Measurements from ENCODE around the gene DAPK1.

DAPK1 gene

DNA sequence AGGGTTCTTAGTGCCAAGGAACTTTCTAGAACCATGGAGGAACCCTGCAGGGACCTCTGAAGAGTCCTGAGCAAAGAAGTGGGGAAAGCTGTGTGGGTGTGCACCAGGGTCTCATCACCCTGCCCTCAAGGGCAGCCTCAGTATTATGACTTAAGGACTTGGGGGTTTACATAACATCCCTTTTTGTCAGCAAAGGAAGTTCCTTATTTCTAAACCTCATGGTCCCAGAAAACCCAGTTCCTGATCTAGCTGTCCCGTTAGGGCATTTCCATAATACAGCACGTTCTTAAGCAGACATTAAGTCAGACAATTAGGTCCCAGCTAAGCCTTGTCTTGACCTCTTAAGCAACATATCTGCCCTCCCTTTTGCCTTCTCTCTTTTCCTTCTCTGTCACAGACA is 57.3 kb downstream of the DAPK1 start:
- Histone ChIP-seq H3K4me1 (ENCODE audit: low read length) (no peaks in the 10 kb centered on the region), H3K36me3 (replicated peaks; ENCODE audit: low read depth, low read length) (no peaks in the 10 kb centered on the region), H3K27ac (ENCODE audit: low read length) (no peak overlapping the region), H3K4me3 (ENCODE audit: low read length) (no peak overlapping the region), H2AFZ (ENCODE audit: low read depth, low read length) (no peak overlapping the region), H3K79me2 (ENCODE audit: low read length) (no peaks in the 10 kb centered on the region), H3K9ac (ENCODE audit: low read length) (no peak overlapping the region), H3K27me3 (ENCODE audit: low read depth, low read length) (no peaks in the 10 kb centered on the region), H4K20me1 (ENCODE audit: insufficient read depth, low read length) (no peaks in the 10 kb centered on the region), H3K4me2 (ENCODE audit: low read length) (no peak overlapping the region), H3K9me3 (ENCODE audit: insufficient read depth, low read length) (no peaks in the 10 kb centered on the region)
- TF ChIP-seq EZH2phosphoT487 (IDR thresholded peaks at IDR 0.05; ENCODE audit: low read depth): no peak
- TF ChIP-seq, protein P1, sequence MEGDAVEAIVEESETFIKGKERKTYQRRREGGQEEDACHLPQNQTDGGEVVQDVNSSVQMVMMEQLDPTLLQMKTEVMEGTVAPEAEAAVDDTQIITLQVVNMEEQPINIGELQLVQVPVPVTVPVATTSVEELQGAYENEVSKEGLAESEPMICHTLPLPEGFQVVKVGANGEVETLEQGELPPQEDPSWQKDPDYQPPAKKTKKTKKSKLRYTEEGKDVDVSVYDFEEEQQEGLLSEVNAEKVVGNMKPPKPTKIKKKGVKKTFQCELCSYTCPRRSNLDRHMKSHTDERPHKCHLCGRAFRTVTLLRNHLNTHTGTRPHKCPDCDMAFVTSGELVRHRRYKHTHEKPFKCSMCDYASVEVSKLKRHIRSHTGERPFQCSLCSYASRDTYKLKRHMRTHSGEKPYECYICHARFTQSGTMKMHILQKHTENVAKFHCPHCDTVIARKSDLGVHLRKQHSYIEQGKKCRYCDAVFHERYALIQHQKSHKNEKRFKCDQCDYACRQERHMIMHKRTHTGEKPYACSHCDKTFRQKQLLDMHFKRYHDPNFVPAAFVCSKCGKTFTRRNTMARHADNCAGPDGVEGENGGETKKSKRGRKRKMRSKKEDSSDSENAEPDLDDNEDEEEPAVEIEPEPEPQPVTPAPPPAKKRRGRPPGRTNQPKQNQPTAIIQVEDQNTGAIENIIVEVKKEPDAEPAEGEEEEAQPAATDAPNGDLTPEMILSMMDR (IDR thresholded peaks at IDR 0.05; ENCODE audit: low read depth, low read length): no peak

DNA sequence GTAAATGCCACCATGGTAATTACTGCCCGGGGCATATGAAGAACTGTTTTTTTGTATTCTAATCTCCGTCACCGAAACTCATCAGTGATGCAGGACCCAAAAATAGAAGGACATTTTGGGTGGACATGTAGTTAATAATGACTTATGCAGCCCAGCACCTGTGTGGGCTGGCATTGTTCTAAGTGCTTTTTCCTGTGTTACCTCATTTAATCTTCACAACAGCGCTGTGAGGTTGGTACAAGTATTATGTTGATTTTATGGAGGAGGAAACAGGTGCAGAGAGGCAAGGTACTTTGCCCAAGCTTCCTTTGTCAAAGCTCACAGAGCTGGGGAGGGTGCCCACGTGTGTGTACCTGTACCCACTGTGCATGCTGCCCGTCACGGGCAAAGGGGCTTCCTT is 58.4 kb downstream of the DAPK1 start:
- H3K4me1 ChIP-seq (ENCODE audit: low read length): no peaks in the 10 kb centered on the region
- no peaks in the 10 kb centered on the region for H3K36me3 ChIP-seq (replicated peaks; ENCODE audit: low read depth, low read length)
- no peaks in the 10 kb centered on the region for H3K9me3 ChIP-seq (ENCODE audit: insufficient read depth, low read length)
- TF ChIP-seq, protein P1 (IDR thresholded peaks at IDR 0.05; ENCODE audit: low read depth, low read length): no peak
- no peak for TF ChIP-seq EZH2phosphoT487 (IDR thresholded peaks at IDR 0.05; ENCODE audit: low read depth)
- H3K4me3 ChIP-seq (ENCODE audit: low read length): no peak overlapping the region
- no peaks in the 10 kb centered on the region for H3K27me3 ChIP-seq (ENCODE audit: low read depth, low read length)
- no peak overlapping the region for H2AFZ ChIP-seq (ENCODE audit: low read depth, low read length)
- H3K4me2 ChIP-seq (ENCODE audit: low read length): no peak overlapping the region
- H3K9ac ChIP-seq (ENCODE audit: low read length): no peak overlapping the region
- no peaks in the 10 kb centered on the region for H3K79me2 ChIP-seq (ENCODE audit: low read length)
- no peak overlapping the region for H3K27ac ChIP-seq (ENCODE audit: low read length)
- H4K20me1 ChIP-seq (ENCODE audit: insufficient read depth, low read length): no peaks in the 10 kb centered on the region

DNA sequence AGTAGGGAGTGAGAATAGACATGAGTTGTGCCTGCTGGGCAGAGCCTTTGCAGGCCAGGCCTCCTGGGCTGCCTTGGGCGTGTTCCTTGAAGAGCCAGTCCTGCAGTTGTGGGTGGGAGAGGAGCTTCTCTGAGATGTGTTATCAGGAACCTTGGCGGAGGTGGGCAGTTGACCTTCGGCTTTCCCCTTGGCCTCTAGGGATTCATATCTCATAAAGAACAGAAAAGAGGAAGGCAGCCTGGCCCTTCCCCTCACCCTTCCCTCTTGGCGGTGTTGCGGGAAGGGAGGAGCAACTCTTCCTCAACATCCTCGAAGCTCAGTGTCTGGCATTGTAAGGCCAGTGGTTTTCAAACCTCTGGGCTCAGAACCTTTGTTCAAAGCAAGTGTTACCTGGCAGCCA is 59.2 kb downstream of the DAPK1 start:
- no peaks in the 10 kb centered on the region for H3K9me3 ChIP-seq (ENCODE audit: insufficient read depth, low read length)
- no peaks in the 10 kb centered on the region for H4K20me1 ChIP-seq (ENCODE audit: insufficient read depth, low read length)
- no peak overlapping the region for H3K4me3 ChIP-seq (ENCODE audit: low read length)
- no peak overlapping the region for H2AFZ ChIP-seq (ENCODE audit: low read depth, low read length)
- no peaks in the 10 kb centered on the region for H3K4me1 ChIP-seq (ENCODE audit: low read length)
- no peaks in the 10 kb centered on the region for H3K79me2 ChIP-seq (ENCODE audit: low read length)
- no peaks in the 10 kb centered on the region for H3K27me3 ChIP-seq (ENCODE audit: low read depth, low read length)
- H3K4me2 ChIP-seq (ENCODE audit: low read length): no peak overlapping the region
- no peak overlapping the region for H3K9ac ChIP-seq (ENCODE audit: low read length)
- no peak overlapping the region for H3K27ac ChIP-seq (ENCODE audit: low read length)
- H3K36me3 ChIP-seq (replicated peaks; ENCODE audit: low read depth, low read length): no peaks in the 10 kb centered on the region
- no peak for TF ChIP-seq EZH2phosphoT487 (IDR thresholded peaks at IDR 0.05; ENCODE audit: low read depth)
- TF ChIP-seq, protein P1 (IDR thresholded peaks at IDR 0.05; ENCODE audit: low read depth, low read length): no peak

DNA sequence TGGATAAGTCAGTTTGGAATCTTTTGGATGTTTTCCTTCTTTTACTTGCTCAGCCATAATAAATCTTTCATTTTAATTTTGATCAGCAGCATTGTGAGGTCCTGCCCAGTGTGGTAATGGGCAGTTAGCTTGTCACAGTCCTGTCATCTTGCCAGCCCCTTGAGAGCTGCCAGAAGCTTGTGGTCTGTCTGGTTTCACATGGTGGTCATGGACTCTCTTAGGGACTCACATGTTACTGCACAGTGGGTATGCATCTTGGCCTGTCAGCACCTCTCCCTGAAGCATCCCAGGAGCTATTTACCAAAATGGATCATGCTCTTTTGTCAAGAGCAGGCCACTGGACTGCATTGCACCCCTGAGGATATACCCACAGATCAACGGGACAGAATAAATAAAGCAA is 60.3 kb downstream of the DAPK1 start:
- no peak overlapping the region for H3K9ac ChIP-seq (ENCODE audit: low read length)
- no peak overlapping the region for H3K27ac ChIP-seq (ENCODE audit: low read length)
- no peaks in the 10 kb centered on the region for H4K20me1 ChIP-seq (ENCODE audit: insufficient read depth, low read length)
- no peak for TF ChIP-seq EZH2phosphoT487 (IDR thresholded peaks at IDR 0.05; ENCODE audit: low read depth)
- TF ChIP-seq, protein P1 (IDR thresholded peaks at IDR 0.05; ENCODE audit: low read depth, low read length): no peak
- no peak overlapping the region for H3K4me2 ChIP-seq (ENCODE audit: low read length)
- no peak overlapping the region for H2AFZ ChIP-seq (ENCODE audit: low read depth, low read length)
- H3K36me3 ChIP-seq (replicated peaks; ENCODE audit: low read depth, low read length): no peaks in the 10 kb centered on the region
- no peak overlapping the region for H3K4me3 ChIP-seq (ENCODE audit: low read length)
- H3K9me3 ChIP-seq (ENCODE audit: insufficient read depth, low read length): no peaks in the 10 kb centered on the region
- no peaks in the 10 kb centered on the region for H3K79me2 ChIP-seq (ENCODE audit: low read length)
- no peaks in the 10 kb centered on the region for H3K27me3 ChIP-seq (ENCODE audit: low read depth, low read length)
- H3K4me1 ChIP-seq (ENCODE audit: low read length): no peaks in the 10 kb centered on the region
